Measurements from ENCODE around the gene ANO9.

- no peak for TF ChIP-seq POLR2AphosphoS5 (IDR thresholded peaks at IDR 0.05; ENCODE audit: borderline replicate concordance, low read depth, low read length)
- TF ChIP-seq EZH2 (IDR thresholded peaks at IDR 0.05), result no peak
Observed at GRCh38 chr11:471468-472145, 29.8 kb upstream of the ANO9 start.

Measured in SK-N-MC (cell line).